GM12891 (cell line): ENCODE results near the gene CTDSP2.

ENCODE experiments used
- PAX5 ChIP-seq: IDR thresholded peaks from 2 replicates; pipeline ENCODE4 v1.6.1; 2011; ENCODE audit warnings: low read length, moderate library complexity, mild to moderate bottlenecking; ENCODE audit not compliant: insufficient read depth, severe bottlenecking
- POLR2A ChIP-seq: IDR thresholded peaks from 2 replicates; pipeline ENCODE4 v1.6.1; 2011; ENCODE audit warnings: low read depth, low read length, control low read depth
- POLR2AphosphoS5 ChIP-seq: IDR thresholded peaks from 2 replicates; pipeline ENCODE4 v1.6.1; 2011; ENCODE audit warnings: low read depth, low read length, control low read depth
- POU2F2 ChIP-seq: IDR thresholded peaks from 2 replicates; pipeline ENCODE4 v1.6.1; 2011; ENCODE audit warnings: low read depth, mild to moderate bottlenecking, control low read depth, low read length, moderate library complexity
- SPI1 ChIP-seq: IDR thresholded peaks from 2 replicates; pipeline ENCODE4 v1.6.1; 2011; ENCODE audit warnings: low read depth, low read length, control low read depth
- TAF1 ChIP-seq: IDR thresholded peaks from 2 replicates; pipeline ENCODE4 v1.6.1; 2011; ENCODE audit warnings: low read depth, low read length, control low read depth

GRCh38 chr12:57849035-57849434, 2.5 kb upstream of the CTDSP2 start:
- no peak for TF ChIP-seq POLR2AphosphoS5
- TF ChIP-seq TAF1: no peak
- TF ChIP-seq POLR2A: no peak
- no peak for TF ChIP-seq PAX5
- TF ChIP-seq SPI1: no peak
- TF ChIP-seq POU2F2: no peak
